ENCODE measurements around the gene GGTLC1.
"Not testable (repeated sequence)": the region's sequence is repeated elsewhere in the genome, so short reads cannot be mapped to it uniquely, and the experiment has no call there.

DNA sequence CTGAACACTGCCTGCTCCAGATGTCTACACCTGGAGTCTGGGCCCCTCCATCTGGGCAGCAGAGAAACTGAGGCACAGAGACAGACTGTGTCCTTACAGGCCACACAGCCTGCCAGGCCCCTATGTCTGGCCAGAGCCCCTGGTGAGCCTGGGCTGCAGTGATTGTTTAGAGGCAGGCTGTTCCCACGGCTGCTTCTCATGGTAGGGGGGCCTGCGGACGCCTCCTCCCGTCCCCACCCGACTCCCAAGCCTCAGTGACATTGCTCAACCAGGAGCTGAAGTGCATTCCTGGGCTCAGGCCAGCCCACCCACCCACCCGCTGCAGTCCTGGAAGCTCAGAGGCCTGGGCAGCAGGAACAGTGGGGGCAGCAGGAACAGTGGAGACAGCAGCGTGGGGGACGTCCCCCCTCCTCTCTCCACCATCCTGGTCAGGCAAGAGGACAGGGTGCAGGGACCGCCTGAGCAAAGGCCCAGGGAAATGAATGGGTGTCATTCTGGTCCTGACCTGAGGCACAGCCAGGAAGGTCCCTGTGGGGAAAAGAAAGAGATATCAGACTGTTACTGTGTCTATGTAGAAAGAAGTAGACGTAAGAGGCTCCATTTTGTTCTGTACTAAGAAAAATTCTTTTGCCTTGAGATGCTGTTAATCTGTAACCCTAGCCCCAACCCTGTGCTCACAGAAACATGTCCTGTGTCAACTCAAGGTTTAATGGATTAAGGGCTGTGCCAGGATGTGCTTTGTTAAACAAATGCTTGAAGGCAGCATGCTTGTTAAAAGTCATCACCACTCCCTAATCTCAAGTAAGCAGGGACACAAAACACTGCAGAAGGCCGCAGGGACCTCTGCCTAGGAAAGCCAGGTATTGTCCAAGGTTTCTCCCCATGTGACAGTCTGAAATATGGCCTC lies 6.2 kb downstream of the GGTLC1 start:
- TF ChIP-seq, protein P1, sequence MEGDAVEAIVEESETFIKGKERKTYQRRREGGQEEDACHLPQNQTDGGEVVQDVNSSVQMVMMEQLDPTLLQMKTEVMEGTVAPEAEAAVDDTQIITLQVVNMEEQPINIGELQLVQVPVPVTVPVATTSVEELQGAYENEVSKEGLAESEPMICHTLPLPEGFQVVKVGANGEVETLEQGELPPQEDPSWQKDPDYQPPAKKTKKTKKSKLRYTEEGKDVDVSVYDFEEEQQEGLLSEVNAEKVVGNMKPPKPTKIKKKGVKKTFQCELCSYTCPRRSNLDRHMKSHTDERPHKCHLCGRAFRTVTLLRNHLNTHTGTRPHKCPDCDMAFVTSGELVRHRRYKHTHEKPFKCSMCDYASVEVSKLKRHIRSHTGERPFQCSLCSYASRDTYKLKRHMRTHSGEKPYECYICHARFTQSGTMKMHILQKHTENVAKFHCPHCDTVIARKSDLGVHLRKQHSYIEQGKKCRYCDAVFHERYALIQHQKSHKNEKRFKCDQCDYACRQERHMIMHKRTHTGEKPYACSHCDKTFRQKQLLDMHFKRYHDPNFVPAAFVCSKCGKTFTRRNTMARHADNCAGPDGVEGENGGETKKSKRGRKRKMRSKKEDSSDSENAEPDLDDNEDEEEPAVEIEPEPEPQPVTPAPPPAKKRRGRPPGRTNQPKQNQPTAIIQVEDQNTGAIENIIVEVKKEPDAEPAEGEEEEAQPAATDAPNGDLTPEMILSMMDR (IDR thresholded peaks at IDR 0.05): not testable (repeated sequence)
- not testable (repeated sequence) for TF ChIP-seq POLR2A (IDR thresholded peaks at IDR 0.05)

Data from heart left ventricle (tissue), 13 donors.